HG03565 (cell line): ENCODE data around the gene MOBP.

Experiments
- ATAC-seq: cut with Tn5 transposase; IDR thresholded peaks from one replicate; pipeline ENCODE4 v1.9.1; 2021; ENCODE audit warnings: mild to moderate bottlenecking, moderate library complexity; ENCODE audit not compliant: unreplicated experiment

The MOBP gene

GRCh38 chr3:39533226-39533625 lies 65.7 kb downstream of the MOBP start:
- no peak for ATAC-seq

DNA sequence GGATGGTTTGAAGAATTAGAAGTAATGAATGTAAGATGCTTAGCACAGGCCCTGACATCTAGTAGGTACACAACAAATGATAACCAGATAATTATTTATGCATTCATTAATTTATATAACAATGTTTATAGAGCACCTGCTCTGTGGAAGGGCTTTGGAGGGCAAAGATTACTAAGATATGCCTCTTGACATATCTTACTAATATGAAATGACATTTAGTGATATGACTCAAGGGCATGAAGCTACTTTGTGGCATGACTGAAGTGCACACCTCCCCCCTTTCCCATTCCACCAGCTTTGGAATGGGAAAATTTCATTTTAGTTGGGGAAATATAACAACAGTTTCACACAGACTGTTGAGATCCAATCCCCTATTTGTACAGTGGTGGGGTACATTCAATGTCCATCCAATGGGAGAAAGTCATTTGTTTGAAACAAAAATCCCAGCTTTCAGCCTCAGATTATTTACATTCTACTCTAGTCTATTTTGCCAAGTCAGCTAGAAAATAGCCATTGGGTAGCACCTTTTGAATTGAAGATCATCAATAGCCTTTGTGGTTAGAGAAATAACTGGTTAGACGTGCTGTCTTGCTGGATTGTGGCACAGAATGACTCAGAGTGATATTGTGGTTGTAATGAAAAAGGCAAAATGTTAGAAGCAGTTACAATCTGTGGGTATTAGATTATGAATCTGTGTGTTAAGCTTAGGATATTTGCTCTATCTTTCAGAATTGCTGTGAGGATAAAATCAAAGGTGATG lies 72.9 kb downstream of the MOBP start:
- ATAC-seq = peak; percentile 56

GRCh38 chr3:39541442-39541841 lies 74.0 kb downstream of the MOBP start:
- ATAC-seq = no peak

GRCh38 chr3:39541917-39542329 lies 74.4 kb downstream of the MOBP start:
- no peak for ATAC-seq

GRCh38 chr3:39542588-39542988 lies 75.1 kb downstream of the MOBP start:
- ATAC-seq = no peak

- no peak for ATAC-seq
Observed at GRCh38 chr3:39548282-39548681, 80.8 kb downstream of the MOBP start.

- ATAC-seq = no peak
Observed at GRCh38 chr3:39550354-39551051, 83.0 kb downstream of the MOBP start.
